Thyroid gland (tissue), 4 donors: ENCODE results near the gene ZER1.

Experiments
- POLR2A ChIP-seq, 2 donors: fragments of 450-650 bp; IDR thresholded peaks; one replicate each; pipeline ENCODE4 v1.6.1; 2017; ENCODE audit warnings: antibody characterized with exemption in 2 of 2, mild to moderate bottlenecking in 2 of 2, moderate library complexity in 1 of 2
- TF ChIP-seq, protein P1 (sequence below), 6 experiments: fragments of 200-600 bp in 3 of 6; fragments of 450-650 bp in 3 of 6; sonication (generic) in 3 of 6; IDR thresholded peaks; one replicate each; pipeline ENCODE4 v1.5.1; 2016 to 2019; ENCODE audit warnings: antibody characterized with exemption in 6 of 6, mild to moderate bottlenecking in 2 of 6, inconsistent platforms in 1 of 6, moderate library complexity in 1 of 6

DNA sequence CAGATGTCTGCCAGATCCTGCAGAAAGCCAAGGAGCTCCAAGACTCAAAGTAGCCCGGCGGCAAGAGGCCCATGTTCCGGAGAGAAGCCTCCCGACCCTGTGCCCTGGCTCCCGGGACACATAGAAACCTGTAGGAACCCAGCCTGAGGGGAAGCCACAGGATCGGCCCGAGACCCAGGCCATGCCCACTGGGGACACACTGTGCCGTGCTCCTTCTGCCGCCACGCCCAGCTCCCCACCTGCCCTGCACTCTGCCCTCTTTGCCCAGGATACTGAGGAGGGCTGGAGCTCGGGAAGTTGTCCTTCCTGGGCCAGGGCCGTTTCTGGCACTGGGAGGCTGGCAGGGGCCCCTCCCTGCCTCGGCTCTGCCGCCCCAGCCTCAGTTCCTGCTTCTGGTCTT is 36.1 kb upstream of the ZER1 start:
- TF ChIP-seq, protein P1, sequence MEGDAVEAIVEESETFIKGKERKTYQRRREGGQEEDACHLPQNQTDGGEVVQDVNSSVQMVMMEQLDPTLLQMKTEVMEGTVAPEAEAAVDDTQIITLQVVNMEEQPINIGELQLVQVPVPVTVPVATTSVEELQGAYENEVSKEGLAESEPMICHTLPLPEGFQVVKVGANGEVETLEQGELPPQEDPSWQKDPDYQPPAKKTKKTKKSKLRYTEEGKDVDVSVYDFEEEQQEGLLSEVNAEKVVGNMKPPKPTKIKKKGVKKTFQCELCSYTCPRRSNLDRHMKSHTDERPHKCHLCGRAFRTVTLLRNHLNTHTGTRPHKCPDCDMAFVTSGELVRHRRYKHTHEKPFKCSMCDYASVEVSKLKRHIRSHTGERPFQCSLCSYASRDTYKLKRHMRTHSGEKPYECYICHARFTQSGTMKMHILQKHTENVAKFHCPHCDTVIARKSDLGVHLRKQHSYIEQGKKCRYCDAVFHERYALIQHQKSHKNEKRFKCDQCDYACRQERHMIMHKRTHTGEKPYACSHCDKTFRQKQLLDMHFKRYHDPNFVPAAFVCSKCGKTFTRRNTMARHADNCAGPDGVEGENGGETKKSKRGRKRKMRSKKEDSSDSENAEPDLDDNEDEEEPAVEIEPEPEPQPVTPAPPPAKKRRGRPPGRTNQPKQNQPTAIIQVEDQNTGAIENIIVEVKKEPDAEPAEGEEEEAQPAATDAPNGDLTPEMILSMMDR (IDR thresholded peaks at IDR 0.05): no peak
- TF ChIP-seq POLR2A (IDR thresholded peaks at IDR 0.05): no peak
